Right ventricle myocardium superior (tissue), 1 donor: ENCODE measurements around the gene HAPLN3. TPM values are rescaled to one million over a fixed set of nuclear protein-coding genes. Genes with fewer than 3 reads are reported as not detected.

Experiments
- ATAC-seq: fragments of 200-7000 bp; cut with Tn5 transposase; one replicate; pipeline ENCODE4 v1.9.1; 2020; ENCODE audit warnings: mild to moderate bottlenecking; ENCODE audit not compliant: poor library complexity
- DNase-seq: peaks from one replicate; pipeline ENCODE4 v3.0.0-alpha.2; 2020
- intact Hi-C: fragments of 100-400 bp; cut with DNase I; formaldehyde crosslinking; loops from one replicate; pipeline ENCODE4 v1.11.2; 2022
- total RNA-seq: library from RNA; stranded (reverse); fragmentation: NEBNext Ultra II Directional; extraction: Animal tissue kit (Norgen Biotek cat#: 25700); gene quantifications from one replicate; pipeline ENCODE4 v1.2.1, GENCODE V29; 2021
- donor health status: DM: no; HTN: yes; CAD: no; lungs with severe emphysema.

Gene HAPLN3
- total RNA-seq, 1 donor from 2014 or later = 2.0 TPM

GRCh38 chr15:88874684-88875083 lies 20.7 kb downstream of the HAPLN3 start:
- DNase-seq (no peak), ATAC-seq (no peak)
- intact Hi-C loops = no loop called here

DNA sequence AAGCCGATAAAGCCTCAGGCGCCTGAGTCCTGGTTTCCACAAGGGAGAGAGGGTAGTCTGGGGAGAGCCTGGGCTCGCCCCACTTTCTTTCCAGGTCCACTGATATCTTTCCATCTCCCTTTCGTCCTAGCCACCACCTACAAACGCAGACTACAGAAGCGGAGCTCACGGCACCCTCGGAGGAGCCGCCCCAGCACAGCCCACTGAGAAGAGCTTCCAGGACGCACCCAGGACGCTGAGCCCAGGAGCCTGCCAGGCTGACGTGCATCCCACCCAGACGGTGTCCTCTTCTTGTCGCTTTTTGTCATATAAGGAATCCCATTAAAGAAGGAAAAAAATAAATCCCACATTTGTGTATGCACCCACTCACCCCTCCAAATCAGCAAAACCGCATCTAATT lies 21.1 kb downstream of the HAPLN3 start:
- ATAC-seq = no peak
- intact Hi-C loops = no loop called here

DNA sequence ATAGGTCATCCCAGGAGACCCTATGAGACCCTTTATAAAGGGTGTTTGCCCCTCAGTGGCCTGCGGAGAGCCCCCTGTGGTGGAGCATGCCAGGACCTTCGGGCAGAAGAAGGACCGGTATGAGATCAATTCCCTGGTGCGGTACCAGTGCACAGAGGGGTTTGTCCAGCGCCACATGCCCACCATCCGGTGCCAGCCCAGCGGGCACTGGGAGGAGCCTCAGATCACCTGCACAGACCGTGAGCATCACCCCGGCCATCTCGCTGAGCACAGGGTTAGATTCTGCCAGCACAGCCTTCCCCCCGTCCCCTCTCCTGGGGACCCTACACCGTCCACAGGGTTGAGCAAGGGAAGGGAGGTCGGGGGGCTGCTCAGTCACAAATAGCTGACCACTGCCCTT lies 21.6 kb downstream of the HAPLN3 start:
- DNase-seq (no peak), ATAC-seq (no peak)
- intact Hi-C loops = no loop called here

More for the DNA sequence above, 21.1 kb downstream of the HAPLN3 start:
- no peak for DNase-seq

GRCh38 chr15:88872706-88873105 lies 22.6 kb downstream of the HAPLN3 start:
- ATAC-seq (no peak), DNase-seq (no peak)
- intact Hi-C loops = no loop called here

DNA sequence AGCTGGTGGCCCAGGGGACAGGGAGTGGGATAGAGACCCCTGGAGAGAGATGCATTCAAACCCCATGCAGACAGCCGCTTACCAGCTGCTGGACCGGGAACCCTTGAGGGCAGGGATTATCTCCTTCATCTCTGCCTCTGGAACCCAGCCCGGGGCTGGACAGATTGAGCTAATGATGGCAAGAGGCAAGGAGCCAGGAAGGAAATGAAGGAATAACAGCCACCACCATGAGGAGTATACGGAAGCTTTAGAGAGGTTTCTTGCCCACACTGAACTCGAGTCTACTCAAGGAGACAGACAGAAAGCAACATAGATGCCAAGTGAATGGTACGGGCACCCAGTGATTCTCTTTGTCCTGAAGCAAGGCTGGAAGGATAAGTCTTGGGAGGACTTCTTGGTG lies 23.2 kb downstream of the HAPLN3 start:
- DNase-seq (no peak), ATAC-seq (no peak)
- intact Hi-C loops = no loop called here

DNA sequence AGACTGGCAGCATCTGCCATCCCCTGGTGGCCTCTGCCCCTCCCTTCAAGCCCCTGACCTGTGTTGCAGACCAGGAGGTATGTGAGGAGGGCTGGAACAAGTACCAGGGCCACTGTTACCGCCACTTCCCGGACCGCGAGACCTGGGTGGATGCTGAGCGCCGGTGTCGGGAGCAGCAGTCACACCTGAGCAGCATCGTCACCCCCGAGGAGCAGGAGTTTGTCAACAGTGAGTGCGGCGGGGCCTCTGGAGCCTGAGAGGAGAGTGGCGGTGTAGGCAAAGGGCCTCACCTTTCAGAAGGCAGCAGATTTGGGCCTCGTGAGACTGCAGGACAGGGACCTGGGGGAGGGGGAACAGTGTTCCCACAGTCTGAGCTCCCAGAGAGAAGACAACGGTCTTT lies 24.0 kb downstream of the HAPLN3 start:
- no peak for ATAC-seq
- intact Hi-C loops = no loop called here
- DNase-seq = no peak

DNA sequence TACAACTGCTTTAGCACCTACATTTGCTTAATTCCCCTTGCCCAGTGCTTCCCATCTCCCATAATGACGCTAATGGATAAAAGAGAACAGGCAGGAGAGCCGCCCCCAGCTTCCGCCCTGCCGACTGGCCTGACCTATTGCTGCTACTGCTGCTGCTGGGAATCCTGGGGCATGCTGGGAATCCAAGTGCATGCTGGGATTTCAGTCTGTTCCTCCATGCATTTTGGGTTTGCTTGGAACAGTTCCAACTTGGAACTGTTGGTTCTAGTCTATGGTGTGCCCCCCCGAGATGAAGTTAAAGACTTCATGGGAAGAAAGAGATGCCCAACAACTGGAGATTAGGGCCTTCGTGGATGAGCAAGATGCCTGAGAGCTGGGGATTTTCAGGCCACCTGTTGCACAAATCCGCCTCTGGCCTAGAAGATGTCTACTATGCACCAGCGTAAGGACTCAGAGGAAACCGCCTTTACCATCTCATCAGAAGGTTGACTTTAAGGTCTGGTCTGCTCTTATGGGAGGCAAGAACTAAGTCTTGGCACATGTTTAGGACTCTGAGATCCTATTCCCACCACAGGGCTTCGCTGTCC lies 29.0 kb downstream of the HAPLN3 start:
- no peak for ATAC-seq
- intact Hi-C loops = no loop called here
- no peak for DNase-seq

DNA sequence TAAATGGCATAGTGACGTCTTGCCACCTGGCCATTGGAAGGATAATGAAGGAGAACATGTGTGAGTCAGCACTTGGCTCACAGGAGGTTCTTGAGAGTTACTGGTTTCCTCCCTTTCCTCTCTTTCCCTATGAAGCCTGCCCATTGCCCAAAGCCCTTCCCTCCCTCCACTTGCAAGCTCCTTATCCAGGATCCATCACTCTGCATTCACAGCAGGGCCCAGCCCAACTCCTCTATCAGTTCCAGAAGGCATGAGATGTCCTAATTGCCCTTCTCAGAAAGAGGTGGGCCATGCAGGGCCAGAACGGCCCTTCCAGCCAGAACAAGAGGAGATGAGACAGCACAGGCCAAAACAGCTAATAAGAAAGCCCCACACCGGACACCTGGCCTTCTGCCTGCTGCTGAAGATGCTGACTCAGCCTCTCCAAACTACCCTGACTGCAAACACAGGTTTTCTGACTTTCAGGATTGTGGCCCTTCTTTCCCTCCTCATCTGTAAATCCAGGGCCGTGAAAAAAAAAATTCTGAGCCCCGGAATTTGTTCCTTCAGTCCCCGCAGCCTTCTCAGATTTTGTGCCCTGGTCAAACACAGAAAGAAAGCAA lies 29.7 kb downstream of the HAPLN3 start:
- DNase-seq (no peak), ATAC-seq (no peak)
- intact Hi-C loops = no loop called here

- ATAC-seq (no peak), DNase-seq (no peak)
- intact Hi-C loops = no loop called here
Observed at GRCh38 chr15:88864861-88865497, 30.4 kb downstream of the HAPLN3 start.

DNA sequence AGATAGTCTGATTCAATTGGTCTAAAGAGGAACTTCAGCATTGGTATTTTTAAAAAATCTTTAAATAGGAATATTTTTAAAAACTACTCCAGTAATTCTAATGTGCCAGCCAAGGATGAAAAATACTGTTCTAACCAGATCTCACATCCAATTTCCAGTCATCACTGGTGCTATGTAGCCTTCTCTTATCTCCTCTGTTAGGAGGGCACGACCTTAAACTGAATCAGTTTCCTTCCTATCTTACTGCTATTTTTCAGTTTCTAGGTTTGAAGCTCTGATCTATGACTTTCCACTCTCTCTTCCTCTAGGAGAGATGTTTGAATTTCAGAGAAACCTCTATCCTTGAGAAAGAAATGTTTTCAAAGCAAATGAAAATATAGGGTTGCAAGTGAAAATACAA lies 31.9 kb downstream of the HAPLN3 start:
- no peak for ATAC-seq
- intact Hi-C loops = no loop called here
- no peak for DNase-seq

GRCh38 chr15:88860212-88860611 lies 35.1 kb downstream of the HAPLN3 start:
- intact Hi-C loops = no loop called here
- no peak for ATAC-seq

DNA sequence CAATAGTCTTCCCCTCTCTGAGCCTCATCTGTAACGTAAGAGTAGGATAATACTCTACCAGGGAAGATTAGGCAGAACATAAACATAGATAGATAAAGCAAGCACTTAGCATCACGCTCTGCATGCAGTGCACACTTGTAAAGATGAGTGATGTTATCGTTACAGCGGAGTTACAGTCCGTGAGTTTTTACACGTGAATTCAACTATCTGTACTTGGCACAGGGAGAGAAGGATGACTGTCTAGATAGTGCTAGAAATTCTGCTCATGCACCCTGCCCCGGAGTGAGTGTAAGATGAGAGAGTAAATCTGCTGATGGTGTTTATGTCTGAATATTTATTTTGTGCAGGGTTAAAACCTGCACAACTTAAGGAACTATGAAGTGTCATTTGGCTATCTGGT lies 35.8 kb downstream of the HAPLN3 start:
- ATAC-seq (no peak), DNase-seq (no peak)
- intact Hi-C loops = no loop called here

More at GRCh38 chr15:88860212-88860611, 35.1 kb downstream of the HAPLN3 start:
- DNase-seq = no peak

GRCh38 chr15:88858934-88859333 lies 36.4 kb downstream of the HAPLN3 start:
- intact Hi-C loops = no loop called here
- no peak for ATAC-seq
- DNase-seq = no peak

DNA sequence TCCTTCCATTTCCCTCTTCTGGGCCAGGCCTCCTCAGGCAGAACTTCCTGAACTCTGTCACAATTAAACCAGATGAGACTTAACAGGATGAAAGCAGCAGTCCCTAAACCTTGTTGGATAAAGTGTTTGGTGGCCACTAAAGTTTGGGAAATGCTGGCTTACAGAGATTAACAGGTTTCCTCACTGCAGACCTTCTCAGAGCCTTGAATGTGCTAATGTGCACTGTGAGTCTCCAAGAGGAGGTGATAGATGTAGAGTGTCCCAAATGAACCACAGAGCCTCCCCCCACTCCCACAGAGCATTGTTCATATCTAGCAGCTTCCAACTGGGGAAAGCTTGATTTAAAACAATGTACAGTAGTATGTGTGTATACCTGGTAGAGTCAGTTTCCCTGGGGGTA lies 42.9 kb downstream of the HAPLN3 start:
- DNase-seq (no peak), ATAC-seq (no peak)
- intact Hi-C loops = no loop called here

GRCh38 chr15:88849376-88850072 lies 45.8 kb downstream of the HAPLN3 start:
- ATAC-seq = no peak

GRCh38 chr15:88848203-88848602 lies 47.1 kb downstream of the HAPLN3 start:
- DNase-seq (no peak), ATAC-seq (no peak)
- intact Hi-C loops = no loop called here

More at GRCh38 chr15:88849376-88850072, 45.8 kb downstream of the HAPLN3 start:
- DNase-seq = no peak
- intact Hi-C loops = no loop called here

DNA sequence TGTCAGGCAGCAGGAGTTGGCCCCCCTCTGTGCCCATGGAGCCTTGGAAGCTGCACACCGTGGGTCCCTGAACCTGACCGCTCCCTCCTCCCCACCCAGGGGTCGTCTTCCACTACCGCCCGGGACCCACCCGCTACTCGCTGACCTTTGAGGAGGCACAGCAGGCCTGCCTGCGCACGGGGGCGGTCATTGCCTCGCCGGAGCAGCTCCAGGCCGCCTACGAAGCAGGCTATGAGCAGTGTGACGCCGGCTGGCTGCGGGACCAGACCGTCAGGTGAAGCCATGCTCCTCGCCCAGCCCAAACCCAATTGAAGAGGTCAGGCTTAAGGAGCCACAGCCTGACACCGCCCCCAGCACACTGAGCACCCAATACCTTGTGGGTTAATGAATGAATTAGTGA lies 48.2 kb downstream of the HAPLN3 start:
- ATAC-seq = no peak
- no peak for DNase-seq
- intact Hi-C loops = no loop called here

- intact Hi-C loops = no loop called here
- DNase-seq (no peak), ATAC-seq (no peak)
Observed at GRCh38 chr15:88845616-88846015, 49.7 kb downstream of the HAPLN3 start.

- intact Hi-C loops = no loop called here
- ATAC-seq (no peak), DNase-seq (no peak)
Observed at GRCh38 chr15:88844749-88845386, 50.5 kb downstream of the HAPLN3 start.
